Fibroblast of mammary gland (primary cell): ENCODE results near the gene SH3BP4.
A peak's percentile ranks its signal among the peaks of the same experiment; 100 is the strongest.

Experiments
- DNase-seq: peaks from one replicate; pipeline ENCODE4 v3.0.0-alpha.2; 2010; ENCODE audit warnings: low read depth
- H3K4me3 ChIP-seq: 2 replicates; pipeline ENCODE4 v1.5.1; 2011; ENCODE audit warnings: low read depth, mild to moderate bottlenecking, low read length, moderate library complexity; ENCODE audit not compliant: control insufficient read depth
- CTCF ChIP-seq: conservative IDR thresholded peaks from 2 replicates; pipeline ENCODE4 v1.5.1; 2011; ENCODE audit warnings: low read depth, low read length, inconsistent platforms; ENCODE audit not compliant: control insufficient read depth, insufficient read depth

SH3BP4 gene

GRCh38 chr2:235049719-235050118 is 97.9 kb downstream of the SH3BP4 start:
- no peak for DNase-seq
- no peak overlapping the region for H3K4me3 ChIP-seq
- TF ChIP-seq CTCF = no peak

- no peak overlapping the region for H3K4me3 ChIP-seq
- TF ChIP-seq CTCF = no peak
- peak; percentile 89 for DNase-seq
These were observed 99.1 kb downstream of the SH3BP4 start for GRCh38 chr2:235050980-235051351.

- no peak for TF ChIP-seq CTCF
- DNase-seq = peak; percentile 27
- no peak overlapping the region for H3K4me3 ChIP-seq
These were observed 99.8 kb downstream of the SH3BP4 start for GRCh38 chr2:235051436-235052260.

- no peak overlapping the region for H3K4me3 ChIP-seq
- DNase-seq = no peak
- TF ChIP-seq CTCF = no peak
These were observed 100.9 kb downstream of the SH3BP4 start for GRCh38 chr2:235052514-235053354.

- no peak for TF ChIP-seq CTCF
- no peak overlapping the region for H3K4me3 ChIP-seq
- no peak for DNase-seq
These were observed 101.8 kb downstream of the SH3BP4 start for GRCh38 chr2:235053651-235054050.

- TF ChIP-seq CTCF = no peak
These were observed 102.7 kb downstream of the SH3BP4 start for GRCh38 chr2:235054475-235054874.

More at GRCh38 chr2:235054475-235054874, 102.7 kb downstream of the SH3BP4 start:
- DNase-seq = no peak
- no peak overlapping the region for H3K4me3 ChIP-seq
